Endothelial cell of umbilical vein (primary cell): ENCODE data around the gene MAGI1. TPM values are rescaled to one million over a fixed set of nuclear protein-coding genes. Genes with fewer than 3 reads are reported as not detected.

Experiments
- BruUV-seq: library from RNA; stranded (reverse); fragments of 400-500 nt; replicated peaks from 2 replicates; lab custom pipeline; 2021; lab: Mats Ljungman, UMichigan
- CTCF ChIA-PET: fragments of 300-600, 350-600 bp; sonication (Branson Sonifier 250); formaldehyde crosslinking; loops from one replicate; lab custom pipeline; 2021; ENCODE audit warnings: antibody characterized with exemption, inconsistent platforms; lab: Charles Lee
- POLR2A ChIA-PET: fragments of 300-600, 350-600 bp; sonication (Branson Sonifier 250); formaldehyde crosslinking; loops from one replicate; lab custom pipeline; 2021; ENCODE audit warnings: antibody characterized with exemption, inconsistent platforms; lab: Charles Lee
- DNase-seq: peaks from one replicate; pipeline ENCODE4 v3.0.0-alpha.2; 2011; ENCODE audit warnings: low read depth, low spot score
- FAIRE-seq: peaks from 2 replicates; lab custom pipeline; 2011; peaks lifted over from hg19 to GRCh38; lab: Jason Lieb, UNC
- H2AFZ ChIP-seq: 2 replicates; pipeline ENCODE4 v1.6.0; 2012; ENCODE audit warnings: low read depth, low read length, control low read depth, inconsistent platforms
- H3K27ac ChIP-seq: 2 replicates; pipeline ENCODE4 v1.5.1; 2011; ENCODE audit warnings: low read depth, mild to moderate bottlenecking, control low read depth, low read length, moderate library complexity; ENCODE audit not compliant: insufficient read depth
- H3K27me3 ChIP-seq, 2 experiments: 2 replicates each; pipeline versions ENCODE4 v1.6.0 to v1.6.1; 2011; ENCODE audit warnings: low read length in 2 of 2, mixed read lengths in 1 of 2; ENCODE audit not compliant: control insufficient read depth in 2 of 2, insufficient read depth in 2 of 2
- H3K36me3 ChIP-seq, 2 experiments: 2 replicates in 1 of 2; 3 replicates in 1 of 2; pipeline ENCODE4 v1.5.1; 2011; ENCODE audit warnings: low read length in 2 of 2, mild to moderate bottlenecking in 1 of 2, moderate library complexity in 1 of 2; ENCODE audit not compliant: control insufficient read depth in 2 of 2, insufficient read depth in 2 of 2; ENCODE audit errors: extremely low read depth in 1 of 2
- H3K4me1 ChIP-seq: 3 replicates; pipeline ENCODE4 v1.5.1; 2011; ENCODE audit warnings: mild to moderate bottlenecking, low read length; ENCODE audit not compliant: control insufficient read depth, insufficient read depth; ENCODE audit errors: extremely low read depth
- H3K4me2 ChIP-seq: 2 replicates; pipeline ENCODE4 v1.6.1; 2011; ENCODE audit warnings: low read length, control low read depth, mixed read lengths; ENCODE audit not compliant: insufficient read depth
- H3K4me3 ChIP-seq, 3 experiments: fragments of 200-600 bp in 1 of 3; sonication (generic), shearing (Covaris generic) in 1 of 3; replicated peaks in 1 of 3; 2 replicates each; pipeline ENCODE4 v1.5.1; 2011 to 2016; ENCODE audit warnings: control low read depth in 3 of 3, low read length in 3 of 3, mild to moderate bottlenecking in 2 of 3, inconsistent platforms in 1 of 3, low read depth in 1 of 3, moderate library complexity in 1 of 3; ENCODE audit not compliant: insufficient read depth in 1 of 3
- H3K79me2 ChIP-seq: 2 replicates; pipeline ENCODE4 v1.6.0; 2012; ENCODE audit warnings: low read length, inconsistent platforms; ENCODE audit not compliant: control insufficient read depth, insufficient read depth
- H3K9ac ChIP-seq: replicated peaks from 2 replicates; pipeline ENCODE3; 2011; ENCODE audit warnings: low read length, control low read depth; ENCODE audit not compliant: insufficient read depth; ENCODE audit errors: extremely low read depth
- H3K9me1 ChIP-seq: replicated peaks from 3 replicates; pipeline ENCODE4 v1.6.0; 2011; ENCODE audit warnings: mild to moderate bottlenecking, low read length; ENCODE audit not compliant: control insufficient read depth, insufficient read depth; ENCODE audit errors: extremely low read depth
- H3K9me3 ChIP-seq: replicated peaks from 2 replicates; pipeline ENCODE4 v1.5.1; 2012; ENCODE audit warnings: low read length, inconsistent platforms; ENCODE audit not compliant: control insufficient read depth, insufficient read depth
- H4K20me1 ChIP-seq: replicated peaks from 2 replicates; pipeline ENCODE3; 2011; ENCODE audit warnings: mild to moderate bottlenecking, low read length; ENCODE audit not compliant: control insufficient read depth, insufficient read depth; ENCODE audit errors: extremely low read depth
- EZH2 ChIP-seq: IDR thresholded peaks from 2 replicates; pipeline ENCODE4 v1.6.1; 2012; ENCODE audit warnings: borderline replicate concordance, low read depth, mild to moderate bottlenecking, moderate library complexity, low read length, inconsistent platforms; ENCODE audit not compliant: severe bottlenecking
- FOS ChIP-seq: IDR thresholded peaks from 2 replicates; pipeline ENCODE4 v1.6.1; 2011; ENCODE audit warnings: mild to moderate bottlenecking, low read length, moderate library complexity, borderline replicate concordance; ENCODE audit not compliant: insufficient read depth
- GATA2 ChIP-seq: IDR thresholded peaks from 2 replicates; pipeline ENCODE4 v1.7.0; 2011; ENCODE audit warnings: low read depth, mild to moderate bottlenecking, moderate library complexity, mixed read lengths, low read length; ENCODE audit not compliant: insufficient read length, insufficient read depth
- JUN ChIP-seq: IDR thresholded peaks from 2 replicates; pipeline ENCODE4 v1.6.1; 2011; ENCODE audit warnings: borderline replicate concordance, low read depth; ENCODE audit not compliant: insufficient read length, insufficient read depth
- MAX ChIP-seq: IDR thresholded peaks from 2 replicates; pipeline ENCODE4 v1.6.1; 2011; ENCODE audit not compliant: insufficient read depth, insufficient read length
- MYC ChIP-seq: IDR thresholded peaks from one replicate; pipeline ENCODE4 v1.6.1; 2011; ENCODE audit warnings: mild to moderate bottlenecking, low read depth, low read length
- POLR2A ChIP-seq: IDR thresholded peaks from 2 replicates; pipeline ENCODE4 v1.6.1; 2012; ENCODE audit warnings: low read depth, mild to moderate bottlenecking, control low read depth, low read length
- POLR2AphosphoS5 ChIP-seq: IDR thresholded peaks from 2 replicates; pipeline ENCODE4 v1.6.1; 2012; ENCODE audit warnings: low read depth, mild to moderate bottlenecking, control low read depth, low read length, moderate library complexity; ENCODE audit not compliant: insufficient read depth
- dilution Hi-C: fragments of 300-500 bp; cut with MboI; formaldehyde crosslinking; loops from one replicate; pipeline ENCODE4 v1.15.0; 2019; ENCODE audit warnings: low sequenced_read_pairs; ENCODE audit not compliant: extremely low pct_ligation_motif_present
- intact Hi-C: fragments of 100-400 bp; cut with micrococcal nuclease; formaldehyde crosslinking; loops from one replicate; pipeline ENCODE4 v1.10.0; 2022
- polyA plus RNA-seq, 4 experiments: library from polyadenylated mRNA; depleted of rRNA in 3 of 4; stranded (reverse) in 3 of 4; unstranded in 1 of 4; fragments of >200 nt; gene quantifications; 2 replicates each; pipeline versions ENCODE4 v1.2.1 to v1.2.3, GENCODE V29; 2011 to 2012; ENCODE audit warnings: missing spikeins in 1 of 4
- total RNA-seq: library from RNA; stranded (reverse); gene quantifications from 2 replicates; pipeline ENCODE4 v1.2.3, GENCODE V29; 2021
- TF ChIP-seq, protein P1 (sequence below), 2 donors: IDR thresholded peaks; 1 replicate in 1 of 2; 2 replicates in 1 of 2; pipeline ENCODE4 v1.5.1; 2011; ENCODE audit warnings: low read length in 2 of 2, mild to moderate bottlenecking in 2 of 2, moderate library complexity in 2 of 2, control low read depth in 1 of 2, inconsistent platforms in 1 of 2, low read depth in 1 of 2; ENCODE audit not compliant: insufficient read depth in 1 of 2; ENCODE audit errors: extremely low read depth in 1 of 2

The MAGI1 gene
- total and polyA plus RNA-seq, 2 donors (not counting 3 experiments of a cell fraction or from before 2014, with no cell fraction given) = 10.1 to 47.9 TPM

- H3K4me2 ChIP-seq = no peak overlapping the region
- no peaks in the 10 kb centered on the region for H3K79me2 ChIP-seq
- H3K9ac ChIP-seq = no peak overlapping the region
- no peaks in the 10 kb centered on the region for H3K36me3 ChIP-seq
- TF ChIP-seq POLR2AphosphoS5 = no peak
- no peak for TF ChIP-seq EZH2
- TF ChIP-seq FOS = no peak
- no peak for TF ChIP-seq GATA2
- TF ChIP-seq POLR2A = no peak
- no peak for TF ChIP-seq MYC
- no peak for TF ChIP-seq JUN
- no peak for TF ChIP-seq MAX
- TF ChIP-seq, protein P1, sequence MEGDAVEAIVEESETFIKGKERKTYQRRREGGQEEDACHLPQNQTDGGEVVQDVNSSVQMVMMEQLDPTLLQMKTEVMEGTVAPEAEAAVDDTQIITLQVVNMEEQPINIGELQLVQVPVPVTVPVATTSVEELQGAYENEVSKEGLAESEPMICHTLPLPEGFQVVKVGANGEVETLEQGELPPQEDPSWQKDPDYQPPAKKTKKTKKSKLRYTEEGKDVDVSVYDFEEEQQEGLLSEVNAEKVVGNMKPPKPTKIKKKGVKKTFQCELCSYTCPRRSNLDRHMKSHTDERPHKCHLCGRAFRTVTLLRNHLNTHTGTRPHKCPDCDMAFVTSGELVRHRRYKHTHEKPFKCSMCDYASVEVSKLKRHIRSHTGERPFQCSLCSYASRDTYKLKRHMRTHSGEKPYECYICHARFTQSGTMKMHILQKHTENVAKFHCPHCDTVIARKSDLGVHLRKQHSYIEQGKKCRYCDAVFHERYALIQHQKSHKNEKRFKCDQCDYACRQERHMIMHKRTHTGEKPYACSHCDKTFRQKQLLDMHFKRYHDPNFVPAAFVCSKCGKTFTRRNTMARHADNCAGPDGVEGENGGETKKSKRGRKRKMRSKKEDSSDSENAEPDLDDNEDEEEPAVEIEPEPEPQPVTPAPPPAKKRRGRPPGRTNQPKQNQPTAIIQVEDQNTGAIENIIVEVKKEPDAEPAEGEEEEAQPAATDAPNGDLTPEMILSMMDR (IDR thresholded peaks at IDR 0.05; ENCODE audit: extremely low read depth in 1 of 2, insufficient read depth in 1 of 2, low read depth in 1 of 2, low read length in 2 of 2) = no peak
- CTCF ChIA-PET = interaction anchor here (1.2 to 1.6 kb wide), 2 partner anchors 10 to 38 kb away, joined by 3 to 7 read pairs; no protein-coding TSS in a partner anchor
- no peaks in the 10 kb centered on the region for H3K4me1 ChIP-seq
- no peak overlapping the region for H3K27ac ChIP-seq
- no peaks in the 10 kb centered on the region for H4K20me1 ChIP-seq
- intact Hi-C loops = no loop called here
- POLR2A ChIA-PET = no interaction called here
- dilution Hi-C loops = no loop called here
- no peaks in the 10 kb centered on the region for H3K27me3 ChIP-seq
- H2AFZ ChIP-seq = no peak overlapping the region
- no TSS peak for BruUV-seq
- no peak overlapping the region for H3K4me3 ChIP-seq
- peaks cover 3% of the 10 kb centered on the region for H3K9me1 ChIP-seq
- H3K9me3 ChIP-seq = no peaks in the 10 kb centered on the region
- FAIRE-seq (no peak), DNase-seq (no peak)
These were observed 325.7 kb downstream of the MAGI1 start for GRCh38 chr3:65713016-65713415.
